ENCODE measurements around the gene ESR1.
"Not testable (repeated sequence)": the region's sequence is repeated elsewhere in the genome, so short reads cannot be mapped to it uniquely, and the experiment has no call there.

Gene ESR1

DNA sequence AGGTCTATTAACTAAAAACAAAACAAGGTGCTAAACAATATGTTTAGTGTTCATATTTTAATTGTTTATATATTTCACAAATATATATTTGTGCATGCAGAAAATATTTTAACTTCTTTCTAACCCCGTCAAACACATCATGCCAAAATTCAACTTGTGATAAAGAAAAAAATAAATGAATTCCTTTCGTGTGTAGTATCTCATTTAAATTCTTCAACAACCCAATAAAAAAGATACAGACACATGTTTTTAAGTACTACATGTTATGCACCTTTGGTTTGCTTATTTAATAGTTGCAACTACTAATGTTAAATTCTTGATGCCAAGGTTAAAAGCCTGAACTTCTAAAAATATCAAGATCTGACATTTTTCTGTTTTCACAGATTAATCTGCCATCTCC, 252.4 kb downstream of the ESR1 start:
- no peak for FAIRE-seq

DNA sequence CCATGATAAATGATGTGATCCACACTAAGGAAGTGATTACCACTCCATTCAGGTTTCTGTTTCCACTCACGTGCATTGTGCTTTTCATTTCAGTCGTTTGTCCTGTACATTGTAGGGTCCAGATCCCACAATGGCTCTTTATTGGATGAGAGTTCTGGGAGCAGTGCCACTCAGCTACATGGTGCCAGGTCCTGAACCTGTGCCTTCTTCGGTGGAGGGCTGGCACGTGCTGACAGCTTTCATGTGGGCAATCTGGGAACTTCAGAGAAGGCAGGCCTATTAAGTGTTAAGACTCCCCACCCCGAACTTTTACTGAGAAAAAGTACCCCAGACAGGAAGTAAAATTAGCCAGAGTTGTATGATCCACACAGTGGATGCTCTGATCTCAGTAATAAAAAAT, 255.0 kb downstream of the ESR1 start:
- no peak for FAIRE-seq

DNA sequence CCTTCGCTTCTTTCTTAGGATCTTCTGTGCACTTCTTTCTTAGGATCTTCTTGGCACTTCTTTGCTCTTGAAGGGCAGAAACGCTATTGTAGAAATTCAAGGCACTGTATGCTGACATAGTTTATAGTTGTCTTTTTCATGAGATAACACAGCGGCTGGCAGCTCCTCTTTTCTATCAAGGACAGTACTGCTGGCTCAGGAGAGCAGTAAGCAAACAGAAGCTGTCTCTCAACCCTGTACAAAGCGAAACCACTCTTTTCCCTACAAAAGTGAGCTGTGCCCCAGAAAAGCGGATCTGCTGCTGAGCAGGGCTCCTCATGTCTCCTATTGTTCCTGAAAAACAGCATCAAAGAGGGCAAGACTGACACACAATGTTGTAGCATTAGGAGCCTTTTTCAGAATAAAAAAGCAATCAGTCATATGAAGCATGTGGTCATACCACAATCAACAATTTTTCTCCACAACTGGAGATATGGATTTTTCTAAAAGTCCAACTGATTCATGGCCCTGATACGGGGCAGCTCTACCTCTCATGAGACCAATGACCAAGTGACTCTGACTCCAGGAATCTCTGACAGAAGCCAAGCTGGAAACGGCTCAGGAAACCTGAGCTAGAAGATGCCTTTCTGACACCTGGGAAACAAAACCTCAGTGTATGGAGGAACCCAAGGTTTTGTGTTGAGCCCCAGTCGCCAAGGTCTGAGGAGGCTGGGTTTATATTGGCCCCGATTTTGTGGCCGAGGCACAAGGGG, 255.9 kb downstream of the ESR1 start:
- FAIRE-seq, result no peak

DNA sequence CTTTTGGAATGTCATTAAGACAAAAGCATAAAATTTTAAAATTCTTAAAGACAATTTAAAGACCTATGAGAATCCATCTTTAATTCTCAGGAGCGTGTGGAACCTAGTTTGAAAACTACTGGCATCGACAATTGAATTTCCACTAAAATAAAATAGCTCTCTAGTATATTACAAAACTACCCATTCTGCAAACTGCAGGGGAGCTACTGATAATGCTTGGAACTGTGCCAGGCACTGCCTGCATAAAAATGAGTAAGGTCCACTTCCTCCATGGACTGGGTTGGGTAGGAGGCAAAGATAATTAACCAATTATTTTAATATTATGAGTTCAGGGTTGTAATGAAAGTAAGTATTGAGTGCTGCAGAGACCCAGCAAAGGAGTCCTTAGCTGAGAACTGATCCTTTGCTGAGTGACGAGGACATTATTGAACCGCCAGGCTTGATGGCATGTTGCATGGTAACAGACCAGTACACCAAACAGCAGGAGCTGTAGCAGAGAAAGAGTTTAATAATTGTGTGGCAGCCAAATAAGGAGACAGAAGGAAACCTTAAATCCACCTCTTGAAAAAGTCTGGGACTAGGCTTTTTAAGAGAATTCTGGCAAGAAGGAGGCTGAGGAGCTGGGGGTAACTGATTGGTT, 261.3 kb downstream of the ESR1 start:
- no peak for FAIRE-seq

DNA sequence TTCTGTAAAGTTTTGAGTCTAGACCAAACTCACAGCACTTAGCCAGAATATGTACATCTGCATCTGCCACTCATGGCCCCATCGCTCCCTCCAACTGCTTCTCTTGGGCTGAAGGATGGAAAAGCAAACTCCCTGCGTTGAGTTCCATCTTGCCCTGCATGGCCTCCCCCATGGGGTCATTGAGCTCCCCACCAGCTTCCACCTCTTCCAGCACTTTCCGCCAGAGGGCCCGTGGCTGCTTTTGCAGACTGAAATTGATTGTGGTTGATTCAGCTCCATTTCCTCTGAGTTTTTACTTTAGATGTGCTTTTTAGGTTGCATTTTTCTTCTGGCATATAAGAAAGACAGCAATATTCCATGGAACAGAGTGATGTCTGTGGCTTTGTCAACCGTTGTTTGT, 263.1 kb downstream of the ESR1 start:
- no peak for FAIRE-seq

DNA sequence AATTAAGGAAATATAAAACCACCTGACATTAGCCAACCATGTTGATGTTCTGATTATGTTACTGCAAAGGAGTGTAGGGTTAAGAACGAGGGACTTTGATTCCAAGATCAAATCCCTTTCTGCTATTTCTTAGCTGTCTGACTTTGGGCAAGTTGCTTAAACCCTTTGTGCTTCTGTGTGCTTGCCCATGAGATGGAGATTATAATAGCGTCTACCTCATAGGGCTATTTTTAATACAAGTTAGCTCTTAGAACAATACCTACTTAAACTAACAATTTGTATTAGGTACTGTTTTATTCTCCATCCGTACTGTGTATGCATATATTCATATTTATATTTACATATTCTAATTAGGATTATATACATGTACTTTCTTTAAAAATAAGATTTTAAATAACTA, 263.8 kb downstream of the ESR1 start:
- FAIRE-seq, result no peak

DNA sequence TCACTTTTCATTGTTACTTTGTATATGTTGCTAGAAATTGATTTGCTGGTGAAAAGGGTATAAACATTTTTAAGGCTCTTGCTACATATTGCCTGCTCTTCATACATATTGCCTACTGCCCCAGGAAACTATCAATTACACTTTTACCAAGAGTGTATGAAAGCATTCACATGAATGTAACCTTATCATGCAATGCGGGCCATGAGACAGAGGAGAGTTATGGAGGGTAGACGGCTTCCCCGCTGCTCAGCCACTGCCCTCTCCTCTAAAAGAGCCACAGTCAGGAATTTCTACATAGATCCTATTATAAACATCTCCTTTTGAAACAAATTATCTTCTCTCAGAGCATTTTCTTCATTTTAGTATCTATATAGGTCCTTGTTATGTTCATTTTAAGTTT, 264.4 kb downstream of the ESR1 start:
- no peak for FAIRE-seq

DNA sequence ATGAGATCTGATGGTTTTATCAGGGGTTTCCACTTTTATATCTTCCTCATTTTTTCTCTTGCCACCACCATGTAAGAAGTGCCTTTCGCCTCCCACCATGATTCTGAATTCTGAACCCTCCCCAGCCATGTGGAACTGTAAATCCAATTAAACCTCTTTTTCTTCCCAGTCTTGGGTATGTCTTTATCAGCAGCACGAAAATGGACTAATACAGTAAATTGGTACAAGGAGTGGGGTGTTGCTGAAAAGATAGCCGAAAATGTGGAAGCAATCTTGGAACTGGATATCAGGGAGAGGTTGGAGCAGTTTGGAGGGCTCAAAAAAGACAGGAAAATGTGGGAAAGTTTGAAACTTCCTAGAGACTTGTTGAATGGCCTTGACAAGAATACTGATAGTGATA, 268.8 kb downstream of the ESR1 start:
- FAIRE-seq, result not testable (repeated sequence)

DNA sequence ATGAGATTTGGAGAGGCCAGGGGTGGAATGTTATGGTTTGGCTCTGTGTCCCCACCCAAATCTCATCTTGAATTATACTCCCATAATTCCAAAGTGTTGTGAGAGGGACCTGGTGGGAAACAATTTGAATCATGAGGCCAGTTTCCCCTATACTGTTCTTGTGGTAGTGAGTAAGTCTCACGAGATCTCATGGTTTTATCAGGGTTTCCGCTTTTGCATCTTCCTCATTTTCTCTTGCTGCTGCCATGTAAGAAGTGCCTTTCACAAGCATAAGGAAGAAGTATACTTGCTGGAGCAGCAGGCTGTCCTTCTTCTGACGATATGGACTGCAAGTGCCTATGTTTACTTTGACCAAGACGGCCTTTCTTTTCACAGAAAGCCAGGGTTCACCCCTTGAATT, 270.5 kb downstream of the ESR1 start:
- no peak for FAIRE-seq

DNA sequence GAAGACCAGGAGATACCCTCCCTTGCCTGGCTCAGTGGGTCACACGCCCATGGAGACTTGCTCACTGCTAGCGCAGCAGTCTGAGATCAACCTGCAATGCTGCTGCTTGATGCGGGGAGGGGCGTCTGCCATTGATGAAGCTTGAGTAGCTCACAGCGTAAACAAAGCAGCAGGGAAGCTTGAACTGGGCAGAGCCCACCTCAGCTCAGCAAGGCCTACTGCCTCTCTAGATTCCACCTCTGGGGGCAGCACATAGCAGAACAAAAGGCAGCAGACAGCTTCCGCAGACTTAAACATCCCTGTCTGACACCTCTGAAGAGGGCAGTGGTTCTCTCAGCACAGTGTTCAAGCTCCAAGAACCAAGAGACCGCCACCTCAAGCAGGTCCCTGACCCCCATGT, 271.3 kb downstream of the ESR1 start:
- FAIRE-seq, result no peak

DNA sequence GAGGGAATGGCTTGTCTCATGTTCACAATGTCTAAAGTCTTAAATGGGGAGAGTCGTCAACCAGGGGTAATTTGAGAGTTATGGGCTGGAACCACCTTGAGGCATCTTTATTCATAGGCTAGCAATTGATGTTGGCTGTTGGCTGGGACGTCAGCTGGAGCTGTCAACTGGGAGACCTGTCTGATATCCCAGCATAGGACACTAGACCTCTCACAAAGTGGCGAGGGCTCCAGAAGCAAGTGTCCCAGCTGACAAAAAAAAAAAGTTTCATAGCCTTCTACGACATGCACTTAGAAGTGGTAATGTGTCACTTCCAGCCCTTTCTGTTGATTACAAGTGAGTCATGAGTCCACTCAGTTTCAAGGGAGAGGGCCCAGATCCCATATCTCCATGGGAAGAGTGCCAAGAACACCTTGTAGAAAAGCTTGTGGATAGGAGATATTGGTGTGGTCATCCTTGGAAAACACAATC, 278.0 kb downstream of the ESR1 start:
- no peak for FAIRE-seq

DNA sequence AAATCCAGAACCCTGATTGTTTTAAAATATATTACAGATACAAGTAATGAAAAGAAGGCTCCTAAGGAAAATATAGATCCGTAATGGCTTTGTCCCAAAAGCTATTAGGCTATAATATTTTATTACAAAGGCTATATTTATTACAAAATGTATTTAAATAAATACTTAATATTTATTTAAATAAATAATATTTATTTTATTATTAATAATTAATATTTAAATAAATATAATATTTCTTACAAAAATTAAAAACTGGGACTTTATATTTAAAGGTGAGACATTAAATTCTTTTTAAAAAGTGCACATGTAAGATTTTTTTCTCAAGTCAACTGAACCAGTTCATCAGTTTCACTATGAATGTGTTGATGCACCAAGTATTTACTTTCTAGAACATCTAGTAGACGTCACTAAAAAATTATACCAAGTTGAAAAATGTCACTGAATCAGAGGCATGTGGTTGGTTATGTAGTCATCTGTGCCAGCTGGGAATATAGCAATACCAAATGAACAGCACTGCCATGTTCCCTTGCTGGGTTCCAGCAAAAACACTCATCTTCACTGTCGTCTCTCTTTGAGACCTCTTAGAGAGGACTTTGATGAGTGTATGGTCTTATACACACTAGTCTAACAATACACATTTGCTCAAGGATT, 278.9 kb downstream of the ESR1 start:
- peak; percentile 41 for FAIRE-seq

DNA sequence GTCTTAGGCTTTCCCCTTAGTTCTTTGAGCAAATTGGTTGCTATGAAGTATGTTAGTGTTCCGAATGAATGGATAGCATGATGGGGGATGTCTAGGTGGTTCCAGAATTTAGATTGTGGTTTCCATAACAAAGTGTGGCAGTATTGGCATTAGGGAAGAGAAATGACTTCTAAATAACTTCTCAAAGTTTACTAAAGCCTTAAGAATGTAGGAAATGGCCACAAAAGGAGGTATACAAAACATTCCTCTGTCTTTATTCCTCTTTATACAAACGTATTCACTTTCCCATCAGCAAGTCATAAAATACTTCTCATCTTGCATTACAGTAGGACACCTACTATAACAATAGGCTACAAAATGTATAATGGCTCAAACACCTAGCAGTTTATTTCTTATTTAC, 279.6 kb downstream of the ESR1 start:
- no peak for FAIRE-seq

DNA sequence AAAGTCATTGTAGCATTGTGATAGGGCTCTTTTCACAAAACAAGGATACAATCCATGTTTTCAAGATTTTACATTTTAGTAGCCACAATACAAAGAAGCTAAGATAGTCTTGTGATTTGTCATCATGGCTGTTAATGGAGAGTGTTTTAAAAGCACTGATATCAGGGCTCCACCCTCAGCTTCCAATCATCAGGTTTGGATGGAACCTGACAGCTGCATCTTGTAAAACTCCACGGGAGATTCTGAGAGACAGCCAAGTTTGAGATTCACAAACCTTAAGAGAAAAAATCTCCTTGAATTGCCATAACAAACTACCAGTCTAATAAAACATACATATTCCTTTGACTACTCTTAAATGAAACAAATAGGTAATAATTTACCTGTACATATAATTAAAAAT, 280.2 kb downstream of the ESR1 start:
- no peak for FAIRE-seq

DNA sequence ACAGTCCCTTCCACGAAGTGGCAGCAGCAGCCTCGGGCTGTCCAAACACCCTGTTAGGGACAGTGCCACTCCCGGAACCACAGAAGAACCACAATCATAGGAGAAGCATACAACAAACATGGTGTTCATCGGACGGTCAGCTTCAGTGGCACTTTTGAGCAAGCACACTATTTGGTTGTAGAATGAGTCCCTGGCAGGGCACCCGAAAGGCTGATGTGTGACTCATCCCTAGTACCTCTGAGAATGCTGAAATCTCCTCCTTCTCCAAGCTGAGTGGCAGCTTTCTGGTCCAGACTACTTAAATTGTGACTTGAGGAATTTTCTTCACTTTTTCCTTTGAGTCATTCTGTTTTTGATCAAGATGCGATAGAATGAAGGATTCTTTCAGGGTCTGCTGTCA, 282.5 kb downstream of the ESR1 start:
- no peak for FAIRE-seq

DNA sequence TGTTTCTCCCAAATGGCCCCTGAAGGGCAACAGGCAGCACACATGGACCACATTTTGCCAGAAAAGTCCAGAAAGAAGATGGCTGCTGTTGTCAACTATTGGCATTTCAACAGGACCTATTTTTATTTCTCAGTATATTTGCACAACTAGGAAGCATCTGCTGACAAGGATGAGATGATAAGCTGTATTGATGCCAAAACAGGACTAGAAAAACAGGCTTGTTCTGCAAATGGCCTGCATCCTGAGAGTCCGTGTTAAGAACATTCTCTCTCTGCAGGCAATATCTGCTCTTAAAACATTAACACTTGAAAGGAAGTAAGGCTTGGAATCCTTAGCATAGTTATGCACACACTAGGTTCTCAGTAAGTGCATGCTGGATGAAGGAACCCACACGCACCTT, 283.7 kb downstream of the ESR1 start:
- no peak for FAIRE-seq

DNA sequence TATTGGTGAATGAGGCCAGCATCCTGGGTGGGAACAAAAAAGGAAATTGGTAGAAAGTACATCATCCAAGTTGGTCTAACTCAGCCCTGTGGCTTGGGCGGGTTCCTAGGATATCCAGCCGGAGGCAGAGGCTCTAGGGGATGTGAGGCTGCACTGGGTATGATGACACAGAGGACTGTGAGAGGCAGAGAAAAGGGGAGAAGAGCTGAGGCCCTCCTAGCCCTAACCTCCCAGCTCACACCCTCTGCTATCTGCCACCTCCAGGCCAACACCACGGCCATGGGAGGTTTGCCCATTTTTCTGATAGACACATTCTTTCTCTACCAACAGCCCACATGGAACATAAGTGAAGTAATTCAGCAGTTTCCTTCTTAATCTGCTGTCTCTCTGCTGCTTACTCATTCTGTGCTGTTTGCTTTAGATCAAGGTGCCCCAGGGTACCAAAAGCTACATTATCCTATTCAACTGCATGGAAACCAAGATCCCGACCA, 284.4 kb downstream of the ESR1 start:
- no peak for FAIRE-seq

DNA sequence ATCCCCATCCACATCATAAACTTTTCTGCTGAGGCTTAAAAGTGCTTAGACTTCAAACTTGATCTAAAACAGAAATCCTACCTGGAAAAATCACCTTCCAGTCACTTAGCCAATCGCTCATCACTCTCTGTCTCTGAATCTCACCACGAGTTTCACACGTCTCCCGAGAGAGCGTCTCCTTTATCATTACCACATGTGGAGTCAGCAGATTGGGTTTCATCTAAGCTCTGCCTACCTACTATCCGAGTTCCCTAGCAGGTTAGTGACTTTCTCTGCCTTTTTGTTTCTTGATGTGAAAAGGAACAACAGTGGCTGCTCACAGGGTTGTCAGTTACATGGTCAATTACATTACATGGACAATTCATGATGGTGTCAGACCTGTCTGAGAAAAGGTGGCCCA, 286.2 kb downstream of the ESR1 start:
- no peak for FAIRE-seq

DNA sequence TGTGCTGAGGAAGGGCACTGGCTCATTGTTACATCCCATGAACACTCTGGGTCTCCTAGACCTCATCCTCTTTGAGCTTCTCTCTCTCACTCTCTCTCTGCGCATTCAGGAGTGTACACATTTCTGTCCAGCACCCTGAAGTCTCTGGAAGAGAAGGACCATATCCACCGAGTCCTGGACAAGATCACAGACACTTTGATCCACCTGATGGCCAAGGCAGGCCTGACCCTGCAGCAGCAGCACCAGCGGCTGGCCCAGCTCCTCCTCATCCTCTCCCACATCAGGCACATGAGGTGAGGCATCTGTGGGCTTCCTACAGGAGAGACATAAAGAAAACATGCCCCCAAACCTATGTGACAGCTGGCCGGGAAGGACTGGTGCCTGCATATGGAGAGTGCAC, 286.8 kb downstream of the ESR1 start:
- FAIRE-seq, result no peak

DNA sequence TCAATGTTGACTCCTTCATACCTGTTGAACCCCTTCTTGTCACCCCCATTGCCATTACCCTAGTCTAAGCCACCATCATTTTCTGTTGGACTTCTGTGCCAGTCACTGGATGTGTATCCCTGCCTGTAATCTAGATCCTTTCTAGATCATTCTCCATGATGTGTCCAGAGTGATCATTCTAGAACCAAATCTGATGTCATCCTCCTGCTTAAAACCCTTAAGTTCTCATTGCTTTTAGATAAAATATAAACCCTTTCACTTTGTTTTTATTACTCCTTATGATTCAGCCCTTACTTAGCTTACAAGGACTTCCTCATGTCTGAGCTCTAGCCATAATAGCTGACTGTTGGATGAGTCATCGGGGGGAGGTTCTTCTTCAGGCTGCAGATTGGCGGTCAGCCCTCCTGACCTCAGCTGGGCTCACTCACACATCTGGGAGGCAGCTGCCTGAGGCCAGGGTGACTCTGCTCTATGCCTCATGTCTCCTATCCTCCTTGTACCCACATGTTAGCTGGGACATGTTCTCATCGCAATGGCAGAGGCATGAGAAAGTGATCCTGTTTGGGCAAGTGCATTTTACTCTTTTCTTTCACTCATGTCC, 287.6 kb downstream of the ESR1 start:
- no peak for FAIRE-seq

DNA sequence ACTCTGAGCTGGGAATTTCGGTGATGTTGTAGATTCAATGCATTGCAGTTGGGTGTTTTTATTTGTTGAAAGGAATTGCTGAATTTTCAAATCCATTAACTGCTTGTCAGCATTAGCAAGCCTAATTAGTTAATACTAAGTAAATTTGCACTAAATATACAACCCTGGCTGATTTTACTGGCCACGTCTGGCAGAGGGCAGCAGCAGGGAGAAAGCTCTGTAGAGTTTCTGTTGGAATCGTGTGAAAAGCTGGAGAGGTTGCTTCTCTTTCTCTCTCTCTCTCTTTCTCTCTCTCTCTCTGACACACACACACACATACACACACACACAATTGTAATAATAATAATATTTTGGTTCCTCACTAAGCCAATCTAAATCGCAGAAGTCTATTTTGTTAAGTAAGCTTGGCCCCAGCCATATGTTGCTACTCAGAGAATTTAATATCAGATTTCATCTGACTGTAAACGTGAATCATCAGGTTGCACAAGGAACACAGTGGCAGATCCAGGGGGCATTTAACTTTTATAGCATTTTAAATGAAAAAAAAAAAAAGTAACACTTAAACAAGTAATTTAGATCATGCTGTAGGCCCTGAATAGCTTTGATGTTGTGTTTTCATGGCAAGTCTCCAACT, 289.5 kb downstream of the ESR1 start:
- FAIRE-seq, result no peak

DNA sequence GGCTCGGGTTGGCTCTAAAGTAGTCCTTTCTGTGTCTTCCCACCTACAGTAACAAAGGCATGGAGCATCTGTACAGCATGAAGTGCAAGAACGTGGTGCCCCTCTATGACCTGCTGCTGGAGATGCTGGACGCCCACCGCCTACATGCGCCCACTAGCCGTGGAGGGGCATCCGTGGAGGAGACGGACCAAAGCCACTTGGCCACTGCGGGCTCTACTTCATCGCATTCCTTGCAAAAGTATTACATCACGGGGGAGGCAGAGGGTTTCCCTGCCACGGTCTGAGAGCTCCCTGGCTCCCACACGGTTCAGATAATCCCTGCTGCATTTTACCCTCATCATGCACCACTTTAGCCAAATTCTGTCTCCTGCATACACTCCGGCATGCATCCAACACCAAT, 291.2 kb downstream of the ESR1 start:
- FAIRE-seq, result no peak

Measured in TTC549 (cell line).